Measurements from ENCODE around the gene SLC22A23.
A peak's percentile ranks its signal among the peaks of the same experiment; 100 is the strongest.

Gene SLC22A23

DNA sequence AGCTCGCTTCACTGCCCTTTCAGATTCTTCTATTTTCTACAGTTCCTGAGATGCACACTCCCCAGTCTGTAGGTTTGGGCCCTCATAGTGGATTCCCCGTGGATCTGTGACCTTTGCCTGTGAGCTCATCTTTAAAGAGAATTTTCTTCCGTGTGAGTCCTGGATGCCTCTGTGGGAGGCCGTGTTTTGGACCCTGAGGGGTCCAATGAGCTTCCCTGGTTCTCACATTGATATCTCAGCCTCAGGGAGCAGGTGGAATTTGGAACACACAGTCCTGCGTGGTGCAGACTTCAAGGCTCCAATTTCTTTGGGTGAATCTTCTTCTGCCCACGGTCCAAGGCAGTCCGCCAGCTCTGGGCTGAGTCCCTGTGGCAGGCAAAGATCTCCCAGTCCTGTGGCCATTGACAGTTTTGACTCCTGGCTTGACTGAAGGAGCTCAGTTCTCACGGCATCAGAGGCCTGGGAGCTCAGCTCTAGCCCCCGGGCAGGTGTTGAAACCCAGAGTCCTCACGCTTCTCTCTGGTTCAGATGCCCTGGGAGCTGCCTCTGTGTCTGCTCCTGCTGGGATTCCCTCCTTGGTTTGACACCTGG is 137.1 kb downstream of the SLC22A23 start:
- ChIA-PET POLR2A (interaction anchor here (0.8 kb wide), 1 partner anchor 9 kb away, joined by 3 read pairs; no protein-coding TSS in a partner anchor), CTCF (interaction anchor here (0.6 to 1.2 kb wide), 3 partner anchors 18 to 691 kb away, joined by 3 to 4 read pairs (median 3); no protein-coding TSS in a partner anchor)

DNA sequence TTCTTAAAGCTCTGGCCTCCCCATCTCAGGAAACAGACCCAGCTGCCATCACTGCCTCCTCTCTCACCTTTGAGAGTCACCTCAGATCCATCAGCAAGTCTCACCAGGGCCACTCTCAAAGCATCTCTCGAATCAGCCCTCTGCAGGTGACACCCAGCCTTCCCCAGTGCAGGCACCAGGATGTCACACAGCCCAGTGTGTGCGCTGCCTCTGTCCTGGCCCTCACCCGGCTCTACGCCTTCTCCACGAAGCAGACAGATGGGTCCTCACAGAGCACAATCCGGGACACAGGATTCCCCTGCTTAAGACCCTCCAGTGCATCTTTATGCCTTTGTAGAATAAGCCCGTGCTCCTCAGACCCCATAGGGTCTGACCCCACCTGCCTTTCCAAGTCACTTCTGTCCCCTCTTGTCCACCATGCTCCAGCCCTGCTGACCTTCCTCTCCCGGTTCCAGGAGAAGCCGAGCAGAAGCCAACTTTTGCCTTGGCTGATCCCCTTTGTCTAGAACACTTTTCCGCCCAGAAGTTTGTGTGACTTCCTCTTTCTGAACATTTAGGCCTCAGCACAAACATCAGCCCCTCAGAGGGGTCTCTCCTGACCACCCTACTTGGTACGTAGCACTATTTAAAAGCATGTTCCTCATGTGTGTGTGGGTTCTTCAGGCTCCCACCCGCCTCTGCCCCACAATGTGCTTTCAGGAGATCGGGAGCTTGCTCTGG is 137.9 kb downstream of the SLC22A23 start:
- ChIA-PET CTCF (interaction anchor here (0.6 to 1.1 kb wide), 2 partner anchors 19 to 581 kb away, joined by 3 to 4 read pairs; no protein-coding TSS in a partner anchor), POLR2A (no interaction called here)
- no peaks in the 10 kb centered on the region for H3K9me3 ChIP-seq (ENCODE audit: control insufficient read depth, insufficient read depth, low read depth, low read length)
- no peaks in the 10 kb centered on the region for H3K4me1 ChIP-seq (ENCODE audit: control insufficient read depth, insufficient read depth, low read length)
- no peak overlapping the region for H3K27ac ChIP-seq (ENCODE audit: extremely low read depth, low read depth, low read length)
- H3K4me3 ChIP-seq (ENCODE audit: low read depth, low read length): no peak overlapping the region
- no peak for TF ChIP-seq BCL11A (tag by site-specific recombination; IDR thresholded peaks at IDR 0.05; ENCODE audit: low read depth)
- no peak for TF ChIP-seq ZNF202 (tag by site-specific recombination; IDR thresholded peaks at IDR 0.05; ENCODE audit: borderline replicate concordance)
- no peak for TF ChIP-seq ZBTB1 (tag by site-specific recombination; IDR thresholded peaks at IDR 0.05)
- TF ChIP-seq, protein P1, sequence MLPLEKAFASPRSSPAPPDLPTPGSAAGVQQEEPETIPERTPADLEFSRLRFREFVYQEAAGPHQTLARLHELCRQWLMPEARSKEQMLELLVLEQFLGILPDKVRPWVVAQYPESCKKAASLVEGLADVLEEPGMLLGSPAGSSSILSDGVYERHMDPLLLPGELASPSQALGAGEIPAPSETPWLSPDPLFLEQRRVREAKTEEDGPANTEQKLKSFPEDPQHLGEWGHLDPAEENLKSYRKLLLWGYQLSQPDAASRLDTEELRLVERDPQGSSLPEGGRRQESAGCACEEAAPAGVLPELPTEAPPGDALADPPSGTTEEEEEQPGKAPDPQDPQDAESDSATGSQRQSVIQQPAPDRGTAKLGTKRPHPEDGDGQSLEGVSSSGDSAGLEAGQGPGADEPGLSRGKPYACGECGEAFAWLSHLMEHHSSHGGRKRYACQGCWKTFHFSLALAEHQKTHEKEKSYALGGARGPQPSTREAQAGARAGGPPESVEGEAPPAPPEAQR (tag by site-specific recombination; IDR thresholded peaks at IDR 0.05): no peak
- no peak for TF ChIP-seq ZSCAN23 (tag by site-specific recombination; IDR thresholded peaks at IDR 0.05)
- TF ChIP-seq ZNF16 (tag by site-specific recombination; IDR thresholded peaks at IDR 0.05; ENCODE audit: low read depth): no peak
- H3K36me3 ChIP-seq (ENCODE audit: control insufficient read depth in 2 of 2, insufficient read depth in 1 of 2, low read length in 2 of 2): peaks cover 0 to 11% of the 10 kb centered on the region in 2 experiments; a peak in 1 of 3 replicates

More for the DNA sequence above, 137.1 kb downstream of the SLC22A23 start:
- Histone ChIP-seq H3K4me1 (ENCODE audit: control insufficient read depth, insufficient read depth, low read length) (0 out of 2 replicates have a peak, but pooled peaks cover 6% of the 10 kb centered on the region), H3K36me3 (ENCODE audit: control insufficient read depth in 2 of 2, insufficient read depth in 1 of 2, low read length in 2 of 2) (peaks cover 0 to 11% of the 10 kb centered on the region in 2 experiments; a peak in 1 of 3 replicates), H3K9me3 (ENCODE audit: control insufficient read depth, insufficient read depth, low read depth, low read length) (no peaks in the 10 kb centered on the region), H3K27ac (ENCODE audit: extremely low read depth, low read depth, low read length) (no peak overlapping the region), H3K4me3 (ENCODE audit: low read depth, low read length) (no peak overlapping the region)
- TF ChIP-seq ZIC2 (tag by site-specific recombination; IDR thresholded peaks at IDR 0.05): peak; percentile 14; the same call in 1 of the 2 replicates
- TF ChIP-seq ZNF776 (tag by site-specific recombination; IDR thresholded peaks at IDR 0.05; ENCODE audit: borderline replicate concordance): no peak
- TF ChIP-seq GLIS1 (tag by site-specific recombination; IDR thresholded peaks at IDR 0.05): peak; percentile 80

DNA sequence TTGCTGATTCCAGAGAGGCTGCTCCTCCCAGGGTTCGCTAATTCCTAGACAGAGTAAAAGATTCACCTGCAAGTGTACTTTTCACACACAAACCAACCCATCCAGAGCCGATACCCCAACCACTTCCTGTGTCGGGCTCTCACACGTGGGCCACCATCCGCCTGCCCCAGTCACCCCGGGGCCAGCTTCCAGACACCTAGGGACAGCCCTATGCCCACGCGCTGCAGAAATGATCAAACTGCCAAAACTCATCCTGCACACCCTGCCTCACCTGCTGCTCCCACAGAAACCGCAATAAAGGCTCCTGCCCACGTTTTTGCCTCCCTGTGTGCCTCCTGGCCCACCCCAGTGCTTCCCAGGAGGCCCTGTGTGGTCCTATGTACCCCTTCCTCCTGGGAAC is 138.6 kb downstream of the SLC22A23 start:
- Histone ChIP-seq H3K36me3 (ENCODE audit: control insufficient read depth in 2 of 2, insufficient read depth in 1 of 2, low read length in 2 of 2) (peaks cover 0 to 11% of the 10 kb centered on the region in 2 experiments; a peak in 1 of 3 replicates), H3K9me3 (ENCODE audit: control insufficient read depth, insufficient read depth, low read depth, low read length) (no peaks in the 10 kb centered on the region), H3K4me1 (ENCODE audit: control insufficient read depth, insufficient read depth, low read length) (no peaks in the 10 kb centered on the region), H3K27ac (ENCODE audit: extremely low read depth, low read depth, low read length) (no peak overlapping the region), H3K4me3 (ENCODE audit: low read depth, low read length) (no peak overlapping the region)
- TF ChIP-seq EGR2 (tag by site-specific recombination; IDR thresholded peaks at IDR 0.05; ENCODE audit: low read depth) (0 out of 2 replicates have a peak, but pooled peaks have one; percentile 9), ZNF133 (tag by site-specific recombination; IDR thresholded peaks at IDR 0.05) (no peak), GLIS1 (tag by site-specific recombination; IDR thresholded peaks at IDR 0.05) (peak; percentile 42; the same call in 1 of the 2 replicates)
- TF ChIP-seq, protein P2, sequence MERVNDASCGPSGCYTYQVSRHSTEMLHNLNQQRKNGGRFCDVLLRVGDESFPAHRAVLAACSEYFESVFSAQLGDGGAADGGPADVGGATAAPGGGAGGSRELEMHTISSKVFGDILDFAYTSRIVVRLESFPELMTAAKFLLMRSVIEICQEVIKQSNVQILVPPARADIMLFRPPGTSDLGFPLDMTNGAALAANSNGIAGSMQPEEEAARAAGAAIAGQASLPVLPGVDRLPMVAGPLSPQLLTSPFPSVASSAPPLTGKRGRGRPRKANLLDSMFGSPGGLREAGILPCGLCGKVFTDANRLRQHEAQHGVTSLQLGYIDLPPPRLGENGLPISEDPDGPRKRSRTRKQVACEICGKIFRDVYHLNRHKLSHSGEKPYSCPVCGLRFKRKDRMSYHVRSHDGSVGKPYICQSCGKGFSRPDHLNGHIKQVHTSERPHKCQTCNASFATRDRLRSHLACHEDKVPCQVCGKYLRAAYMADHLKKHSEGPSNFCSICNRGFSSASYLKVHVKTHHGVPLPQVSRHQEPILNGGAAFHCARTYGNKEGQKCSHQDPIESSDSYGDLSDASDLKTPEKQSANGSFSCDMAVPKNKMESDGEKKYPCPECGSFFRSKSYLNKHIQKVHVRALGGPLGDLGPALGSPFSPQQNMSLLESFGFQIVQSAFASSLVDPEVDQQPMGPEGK (tag by site-specific recombination; IDR thresholded peaks at IDR 0.05): no peak
- ChIA-PET POLR2A (no interaction called here), CTCF (interaction anchor here (0.6 to 0.7 kb wide), 2 partner anchors 215 to 580 kb away, joined by 3 read pairs; no protein-coding TSS in a partner anchor)
